Measurements from ENCODE around the gene FLACC1.
"Not testable (repeated sequence)": the region's sequence is repeated elsewhere in the genome, so short reads cannot be mapped to it uniquely, and the experiment has no call there.

The FLACC1 gene

DNA sequence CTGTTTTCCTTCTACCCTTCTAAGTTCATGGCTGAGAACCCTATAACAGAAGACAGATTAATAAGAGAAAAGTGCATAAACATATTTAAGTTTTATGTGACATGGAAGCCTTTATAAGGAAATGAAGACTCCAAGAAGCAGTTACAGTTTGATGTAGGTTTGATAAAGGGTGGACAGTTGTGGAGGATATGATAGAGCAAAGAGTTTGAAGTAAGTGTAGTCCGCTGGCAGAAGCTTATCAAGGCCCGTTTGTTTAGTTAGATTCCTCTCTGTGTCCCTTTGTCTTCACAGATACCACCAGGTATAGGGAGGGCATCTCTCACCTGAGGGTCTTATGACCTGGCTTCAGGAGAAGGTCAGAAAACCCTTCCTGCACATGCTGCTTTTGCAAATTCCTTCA lies 107.3 kb downstream of the FLACC1 start:
- DNase-seq = no peak

- DNase-seq = no peak
Observed at GRCh38 chr2:201248288-201248844, 108.8 kb downstream of the FLACC1 start.

DNA sequence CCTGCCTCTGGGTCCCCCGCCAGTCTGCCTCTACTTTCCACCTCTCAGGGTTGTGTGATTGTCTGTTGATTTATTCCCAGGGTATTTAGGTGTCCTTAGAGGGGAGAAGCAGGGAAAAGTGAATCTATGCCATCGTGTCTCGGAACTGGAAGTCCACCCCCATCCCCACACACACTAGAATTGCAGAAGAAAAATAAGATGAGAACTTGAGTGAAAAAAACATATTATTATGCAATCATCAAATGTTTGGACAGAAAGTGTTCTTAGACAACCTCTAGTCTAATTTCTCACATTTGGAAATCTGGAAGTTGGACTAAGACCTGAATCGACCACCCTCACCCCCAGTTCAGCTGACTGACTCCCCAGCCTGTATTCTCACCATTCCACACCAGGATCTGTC lies 110.9 kb downstream of the FLACC1 start:
- DNase-seq = no peak

DNA sequence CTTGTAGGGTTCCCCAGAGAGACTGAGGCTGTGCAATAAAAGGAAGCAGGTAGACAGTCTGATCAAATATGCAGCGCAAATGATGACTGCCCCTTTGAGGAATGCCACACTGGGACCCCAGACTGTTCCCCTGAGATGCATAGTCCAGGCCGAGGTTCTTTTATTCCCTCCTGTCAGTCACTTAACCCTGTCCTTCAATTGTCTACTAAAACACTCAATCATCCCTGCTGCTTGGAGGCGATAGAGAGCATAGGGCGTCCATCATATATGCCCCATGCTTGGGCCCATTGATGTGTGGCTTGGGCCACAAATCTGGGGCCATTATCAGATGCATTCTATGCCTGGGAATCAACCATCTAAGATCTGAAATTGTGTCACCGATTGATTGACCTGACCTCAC lies 112.3 kb downstream of the FLACC1 start:
- DNase-seq = no peak

DNA sequence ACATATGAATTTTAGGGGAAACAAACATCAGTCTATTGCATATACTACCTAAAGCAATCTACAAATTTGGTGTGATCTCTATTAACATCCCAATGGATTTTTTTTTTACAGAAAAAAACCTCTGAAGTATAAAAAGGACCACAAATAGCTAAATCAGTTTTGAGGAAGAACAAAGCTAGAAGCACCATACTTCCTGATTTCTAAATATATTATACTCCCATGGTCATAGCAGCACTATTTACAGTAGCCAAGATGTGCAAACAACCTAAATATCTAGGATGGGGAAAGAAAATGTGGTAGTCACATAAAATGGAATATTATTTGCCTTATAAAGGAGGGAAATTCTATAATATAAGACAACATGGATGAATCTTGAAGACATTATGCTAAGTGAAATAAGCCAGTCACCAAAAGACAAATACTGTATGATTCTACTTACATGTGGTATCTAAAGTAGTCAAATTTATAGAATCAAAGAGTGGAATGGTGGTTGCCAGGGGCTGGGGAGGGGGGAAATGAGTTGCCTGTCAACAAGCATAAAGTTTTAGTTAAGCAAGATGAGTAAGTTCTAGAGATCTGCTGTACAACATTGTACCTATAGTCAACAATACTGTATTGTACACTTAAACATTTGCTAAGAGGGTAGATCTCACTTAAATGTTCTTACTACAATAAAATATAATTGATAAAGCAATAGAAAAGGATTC lies 114.4 kb downstream of the FLACC1 start:
- no peak for DNase-seq

DNA sequence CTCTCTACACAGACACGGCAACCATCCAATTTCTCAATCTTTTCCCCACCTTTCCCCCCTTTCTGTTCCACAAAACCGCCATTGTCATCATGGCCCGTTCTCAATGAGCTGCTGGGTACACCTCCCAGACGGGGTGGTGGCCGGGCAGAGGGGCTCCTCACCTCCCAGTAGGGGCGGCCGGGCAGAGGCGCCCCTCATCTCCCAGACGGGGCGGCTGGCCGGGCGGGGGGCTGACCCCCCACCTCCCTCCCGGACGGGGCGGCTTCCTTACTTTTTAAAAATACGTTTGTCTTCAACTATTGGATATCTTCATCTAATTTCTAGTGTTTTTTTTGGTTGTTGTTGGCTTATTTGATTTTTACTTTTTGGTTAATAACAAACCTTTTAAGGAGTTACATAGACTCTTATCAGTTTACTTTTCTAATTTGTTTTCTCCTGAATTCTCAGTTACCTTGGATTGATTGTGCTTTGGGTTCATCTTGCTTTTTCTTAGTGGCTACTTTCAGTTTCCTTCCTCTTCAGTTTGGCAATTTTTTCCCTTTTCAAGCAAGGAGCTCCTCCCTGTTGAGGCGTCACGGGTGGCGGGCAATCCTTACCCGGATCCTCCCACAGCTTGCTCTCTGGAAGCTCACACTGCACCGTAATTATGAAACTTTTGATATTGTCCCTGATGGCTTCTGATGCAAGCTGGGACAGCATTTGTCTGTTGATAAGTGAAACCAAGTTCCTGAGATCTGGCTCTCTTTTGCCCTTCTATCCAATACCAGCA lies 117.8 kb downstream of the FLACC1 start:
- not testable (repeated sequence) for DNase-seq
